K562 (cell line): ENCODE results near the gene SMAD7. TPM values are rescaled to one million over a fixed set of nuclear protein-coding genes. Genes with fewer than 3 reads are reported as not detected.

Experiments
- ATAC-seq: fragments of 200-7000 bp; cut with Tn5 transposase; 3 replicates; pipeline ENCODE4 v1.9.1; 2020; ENCODE audit warnings: moderate library complexity
- BruUV-seq: library from RNA; stranded (reverse); fragments of 400-500 nt; replicated peaks from 2 replicates; lab custom pipeline; 2021; lab: Mats Ljungman, UMichigan
- CTCF ChIA-PET: fragments of 300-600 bp; formaldehyde crosslinking; extraction: SDS; loops from one replicate; lab custom pipeline; 2021; ENCODE audit warnings: low intra/inter-chr PET ratio; lab: Yijun Ruan, JAX
- POLR2A ChIA-PET: fragments of 300-600, 350-650 bp; sonication (Branson Sonifier 250); formaldehyde crosslinking; extraction: SDS; loops from one replicate; lab custom pipeline; 2021; ENCODE audit warnings: antibody characterized with exemption, inconsistent platforms; lab: Yijun Ruan, JAX
- DNase-seq, 4 experiments: peaks; one replicate each; pipeline versions ENCODE4 v3.0.0 to v3.0.0-alpha.2; 2011 to 2018; ENCODE audit warnings: low spot score in 3 of 4, mixed read lengths in 3 of 4; ENCODE audit errors: extremely low read depth in 1 of 4
- FAIRE-seq: peaks from 2 replicates; lab custom pipeline; 2011; peaks lifted over from hg19 to GRCh38; lab: Jason Lieb, UNC
- H2AFZ ChIP-seq: 2 replicates; pipeline ENCODE4 v1.6.0; 2011; ENCODE audit warnings: low read depth, low read length, control low read depth, inconsistent platforms
- H3K27ac ChIP-seq: fragments of 200-600 bp; 3 replicates; pipeline ENCODE4 v1.8.0; 2011; ENCODE audit warnings: low read depth, mild to moderate bottlenecking, control low read depth, inconsistent platforms, low read length, moderate library complexity, mixed read lengths; ENCODE audit errors: extremely low read depth
- H3K27me3 ChIP-seq, 2 experiments: fragments of 300-600 bp in 1 of 2; 2 replicates in 1 of 2; 3 replicates in 1 of 2; pipeline versions ENCODE4 v1.6.0 to v1.8.0; 2011; ENCODE audit warnings: inconsistent platforms in 2 of 2, low read length in 2 of 2, mild to moderate bottlenecking in 1 of 2, mixed read lengths in 1 of 2, moderate library complexity in 1 of 2; ENCODE audit not compliant: control insufficient read depth in 2 of 2, insufficient read depth in 2 of 2
- H3K36me3 ChIP-seq: fragments of 300-600 bp; 3 replicates; pipeline ENCODE4 v1.8.0; 2011; ENCODE audit warnings: mild to moderate bottlenecking, low read length, inconsistent platforms; ENCODE audit not compliant: control insufficient read depth, insufficient read depth
- H3K4me1 ChIP-seq, 2 experiments: fragments of 200-600 bp in 1 of 2; replicated peaks in 1 of 2; 2 replicates in 1 of 2; 3 replicates in 1 of 2; pipeline versions ENCODE4 v1.5.1 to v1.8.0; 2011; ENCODE audit warnings: inconsistent platforms in 2 of 2, low read length in 2 of 2, mild to moderate bottlenecking in 1 of 2, mixed read lengths in 1 of 2, moderate library complexity in 1 of 2; ENCODE audit not compliant: control insufficient read depth in 2 of 2, insufficient read depth in 2 of 2
- H3K4me2 ChIP-seq: 2 replicates; pipeline ENCODE4 v1.6.1; 2011; ENCODE audit warnings: low read length, control low read depth, inconsistent platforms, mixed read lengths; ENCODE audit not compliant: insufficient read depth
- H3K4me3 ChIP-seq: fragments of 200-600 bp; sonication (generic), shearing (Covaris generic); 2 replicates; pipeline ENCODE4 v1.5.1; 2016; ENCODE audit warnings: control low read depth, inconsistent platforms
- H3K79me2 ChIP-seq: fragments of 200-600 bp; 3 replicates; pipeline ENCODE4 v1.8.0; 2011; ENCODE audit warnings: low read length, inconsistent platforms; ENCODE audit not compliant: control insufficient read depth, insufficient read depth
- H3K9ac ChIP-seq, 2 experiments: 2 replicates each; pipeline versions ENCODE4 v1.6.0 to v1.6.1; 2011; ENCODE audit warnings: low read depth in 2 of 2, low read length in 2 of 2, control low read depth in 1 of 2, inconsistent platforms in 1 of 2, mild to moderate bottlenecking in 1 of 2, mixed read lengths in 1 of 2; ENCODE audit not compliant: insufficient read depth in 1 of 2
- H3K9me1 ChIP-seq: one replicate; pipeline ENCODE4 v1.6.0; 2011; ENCODE audit warnings: inconsistent platforms, mild to moderate bottlenecking, low read length, moderate library complexity; ENCODE audit not compliant: control insufficient read depth, insufficient read depth
- H3K9me3 ChIP-seq: replicated peaks from 2 replicates; pipeline ENCODE4 v1.5.1; 2011; ENCODE audit warnings: low read depth, low read length, inconsistent platforms; ENCODE audit not compliant: control insufficient read depth, insufficient read depth
- H4K20me1 ChIP-seq: replicated peaks from 2 replicates; pipeline ENCODE4 v1.6.1; 2011; ENCODE audit warnings: low read length, inconsistent platforms, mixed read lengths; ENCODE audit not compliant: control insufficient read depth, insufficient read depth
- DEAF1 ChIP-seq: fragments of 450-650 bp; formaldehyde crosslinking; IDR thresholded peaks from 2 replicates; pipeline ENCODE4 v1.4.0; 2020; ENCODE audit warnings: mild to moderate bottlenecking, moderate library complexity
- EP300 ChIP-seq: IDR thresholded peaks from 2 replicates; pipeline ENCODE4 v1.6.1; 2012; ENCODE audit warnings: low read length, improper control_type of control experiment
- HDAC6 ChIP-seq: IDR thresholded peaks from 2 replicates; pipeline ENCODE4 v1.6.1; 2012; ENCODE audit warnings: low read depth, mild to moderate bottlenecking, control low read depth, inconsistent platforms, low read length, moderate library complexity
- KDM5B ChIP-seq: fragments of 200-600 bp; sonication (generic); IDR thresholded peaks from 2 replicates; pipeline ENCODE4 v1.6.1; 2012; ENCODE audit warnings: low read depth, mild to moderate bottlenecking, moderate library complexity, low read length, control low read depth, inconsistent platforms; ENCODE audit not compliant: insufficient replicate concordance
- MAFF ChIP-seq: IDR thresholded peaks from 2 replicates; pipeline ENCODE4 v1.6.1; 2012; ENCODE audit warnings: low read length, improper control_type of control experiment
- MLLT1 ChIP-seq, 2 experiments: fragments of 450-650 bp; IDR thresholded peaks; 2 replicates each; pipeline ENCODE4 v1.6.1; 2016
- MYC ChIP-seq, 2 experiments: fragments of 250-450 bp in 1 of 2; sonication (Bioruptor Pico) in 1 of 2; IDR thresholded peaks; 2 replicates each; pipeline versions ENCODE4 v1.5.1 to v1.6.1; 2012 to 2021; ENCODE audit warnings: low read depth in 2 of 2, borderline replicate concordance in 1 of 2, improper control_type of control experiment in 1 of 2, low read length in 1 of 2, mild to moderate bottlenecking in 1 of 2, moderate library complexity in 1 of 2
- POLR2B ChIP-seq: fragments of 450-650 bp; IDR thresholded peaks from 2 replicates; pipeline ENCODE4 v1.6.1; 2018; ENCODE audit warnings: low read depth; ENCODE audit not compliant: partially characterized antibody
- SETDB1 ChIP-seq: IDR thresholded peaks from one replicate; pipeline ENCODE4 v1.6.1; 2012; ENCODE audit warnings: low read length, control low read depth, inconsistent platforms
- TCF7 ChIP-seq: sonication (generic); IDR thresholded peaks from 2 replicates; pipeline ENCODE4 v1.6.1; 2016; ENCODE audit warnings: antibody characterized with exemption, borderline replicate concordance
- THRB ChIP-seq: fragments of 450-650 bp; formaldehyde crosslinking; conservative IDR thresholded peaks from 2 replicates; pipeline ENCODE4 v1.4.0; 2022; ENCODE audit warnings: mild to moderate bottlenecking, missing genetic modification characterization
- ZNF217 ChIP-seq: sonication (generic); formaldehyde crosslinking; IDR thresholded peaks from 2 replicates; pipeline ENCODE4 v1.8.0; 2022; ENCODE audit warnings: mild to moderate bottlenecking, missing genetic modification reagents
- WGBS: fragments of 100-300 bp; shearing (Covaris generic); methylation state at CpG from one replicate; pipeline ENCODE4 v1.1.6; 2016; ENCODE audit warnings: low coverage, mixed read lengths; ENCODE audit not compliant: insufficient coverage; ENCODE audit errors: missing lambda C conversion rate; 5-methylcytosine and 5-hydroxymethylcytosine counted together
- in situ Hi-C: fragments of 300-500 bp; cut with MboI; formaldehyde crosslinking; loops from 4 replicates; pipeline ENCODE4 v1.15.0; 2018; ENCODE audit warnings: inconsistent platforms, mixed read lengths
- intact Hi-C: fragments of 100-400 bp; cut with micrococcal nuclease; formaldehyde crosslinking; loops from 2 replicates; pipeline ENCODE4 v1.14.2; 2022
- polyA plus RNA-seq, 8 experiments: library from polyadenylated mRNA; depleted of rRNA in 4 of 8; stranded (reverse) in 5 of 8; unstranded in 3 of 8; fragments of >200 nt; fragmentation: Nextera tagmentation in 2 of 8; fragmentation: Illumina TruSeq in 1 of 8; extraction: Ambion mirVana in 2 of 8; extraction: Trizol in 1 of 8; gene quantifications; 2 replicates each; pipeline versions ENCODE4 v1.2.1 to v1.2.3, GENCODE V29; 2011 to 2014; ENCODE audit warnings: inconsistent platforms in 1 of 8, missing spikeins in 1 of 8
- total RNA-seq, 7 experiments: library from RNA; depleted of rRNA in 6 of 7; stranded (reverse); fragments of >200 nt in 6 of 7; fragmentation: Illumina TruSeq in 2 of 7; extraction: Trizol in 2 of 7; gene quantifications; 2 replicates each; pipeline versions ENCODE4 v1.2.1 to v1.2.3, GENCODE V29; 2011 to 2021; ENCODE audit warnings: low replicate concordance in 1 of 7
- TF ChIP-seq, protein P1 (sequence below): sonication (generic); IDR thresholded peaks from 2 replicates; pipeline ENCODE4 v1.6.1; 2016
- TF ChIP-seq, protein P2 (sequence below): sonication (generic); formaldehyde crosslinking; IDR thresholded peaks from 2 replicates; pipeline ENCODE4 v1.8.0; 2022; ENCODE audit warnings: missing genetic modification reagents, mild to moderate bottlenecking, moderate library complexity, borderline replicate concordance

Gene SMAD7
- total and polyA plus RNA-seq, 9 of the 15 experiments (the other 6 are each of a cell fraction or from before 2014, with no cell fraction given): 0.13 to 3.0 (median 1.6) TPM

GRCh38 chr18:48933578-48934414 lies 17.0 kb downstream of the SMAD7 start:
- peak; percentile 82 for FAIRE-seq
- Histone ChIP-seq H3K4me2 (peak overlapping the region; percentile 64), H3K9ac (peak overlapping the region; percentile 48 to 53; a peak in 2 of 4 replicates), H3K27ac (peak overlapping the region; percentile 47), H3K27me3 (no peaks in the 10 kb centered on the region), H2AFZ (peak overlapping the region; percentile 28), H3K9me3 (no peaks in the 10 kb centered on the region), H3K36me3 (no peaks in the 10 kb centered on the region), H4K20me1 (no peaks in the 10 kb centered on the region), H3K4me3 (no peak overlapping the region), H3K9me1 (no peaks in the 10 kb centered on the region), H3K79me2 (no peaks in the 10 kb centered on the region), H3K4me1 (peaks cover 42 to 52% of the 10 kb centered on the region in 2 experiments)
- ChIA-PET POLR2A (interaction anchor here (0.7 to 1.0 kb wide), 3 partner anchors 15 to 622 kb away, joined by 3 to 9 read pairs (median 3); no protein-coding TSS in a partner anchor), CTCF (no interaction called here)
- peak in 3 of 4 experiments; percentile 22 to 72 (median 59) for DNase-seq
- in situ Hi-C loops (no loop called here), intact Hi-C loops (loop anchor here (2.0 kb wide), 1 partner anchor 37 kb away; no protein-coding TSS in a partner anchor)
- peak; percentile 72 for ATAC-seq
- BruUV-seq: no TSS peak
- WGBS: 24% methylated on average over 21 of the region's 23 CpGs
- TF ChIP-seq, protein P1, sequence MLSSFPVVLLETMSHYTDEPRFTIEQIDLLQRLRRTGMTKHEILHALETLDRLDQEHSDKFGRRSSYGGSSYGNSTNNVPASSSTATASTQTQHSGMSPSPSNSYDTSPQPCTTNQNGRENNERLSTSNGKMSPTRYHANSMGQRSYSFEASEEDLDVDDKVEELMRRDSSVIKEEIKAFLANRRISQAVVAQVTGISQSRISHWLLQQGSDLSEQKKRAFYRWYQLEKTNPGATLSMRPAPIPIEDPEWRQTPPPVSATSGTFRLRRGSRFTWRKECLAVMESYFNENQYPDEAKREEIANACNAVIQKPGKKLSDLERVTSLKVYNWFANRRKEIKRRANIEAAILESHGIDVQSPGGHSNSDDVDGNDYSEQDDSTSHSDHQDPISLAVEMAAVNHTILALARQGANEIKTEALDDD: no peak
- TF ChIP-seq MLLT1 (IDR thresholded peaks at IDR 0.05) (no peak), KDM5B (no peak), TCF7 (no peak), SETDB1 (no peak), MYC (IDR thresholded peaks at IDR 0.05; ENCODE audit: low read depth, low read length) (no peak), MYC (CRISPR knock-in tag; IDR thresholded peaks at IDR 0.05; ENCODE audit: borderline replicate concordance, low read depth) (no peak), DEAF1 (CRISPR knock-in tag) (no peak), MAFF (no peak), EP300 (peak; percentile 80), ZNF217 (no peak), HDAC6 (no peak), THRB (CRISPR knock-in tag) (no peak), POLR2B (no peak)
- TF ChIP-seq, protein P2, sequence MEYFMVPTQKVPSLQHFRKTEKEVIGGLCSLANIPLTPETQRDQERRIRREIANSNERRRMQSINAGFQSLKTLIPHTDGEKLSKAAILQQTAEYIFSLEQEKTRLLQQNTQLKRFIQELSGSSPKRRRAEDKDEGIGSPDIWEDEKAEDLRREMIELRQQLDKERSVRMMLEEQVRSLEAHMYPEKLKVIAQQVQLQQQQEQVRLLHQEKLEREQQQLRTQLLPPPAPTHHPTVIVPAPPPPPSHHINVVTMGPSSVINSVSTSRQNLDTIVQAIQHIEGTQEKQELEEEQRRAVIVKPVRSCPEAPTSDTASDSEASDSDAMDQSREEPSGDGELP (CRISPR knock-in tag): no peak
